ENCODE results near the gene TMEM69. TPM values are rescaled to one million over a fixed set of nuclear protein-coding genes. Genes with fewer than 3 reads are reported as not detected.

The TMEM69 gene
- total and polyA plus RNA-seq, 2 of the 13 experiments (the other 11 are each of a cell fraction or from before 2014, with no cell fraction given): 25.4 to 135 TPM

- FAIRE-seq: no peak
- no peak for ATAC-seq
- intact Hi-C loops (cut with micrococcal nuclease; ENCODE audit: unreplicated experiment): no loop called here
These were observed 10.2 kb upstream of the TMEM69 start for GRCh38 chr1:45677751-45678245.

GRCh38 chr1:45678489-45678888 is 9.5 kb upstream of the TMEM69 start:
- Histone ChIP-seq H3K9me3 (ENCODE audit: low read length) (no peaks in the 10 kb centered on the region), H3K27me3 (ENCODE audit: control insufficient read depth in 1 of 2, insufficient read depth in 2 of 2, low read length in 2 of 2) (no peaks in the 10 kb centered on the region), H3K4me1 (ENCODE audit: insufficient read depth, low read length) (peaks cover 82% of the 10 kb centered on the region), H4K20me1 (ENCODE audit: insufficient read depth, low read length) (peaks cover 94% of the 10 kb centered on the region), H3K36me3 (replicated peaks in 1 of 2; ENCODE audit: control insufficient read depth in 1 of 2, insufficient read depth in 2 of 2, low read length in 2 of 2) (peaks cover 0 to 10% of the 10 kb centered on the region in 2 experiments; a peak in 1 of 5 replicates), H3K9ac (ENCODE audit: insufficient read depth, low read depth, low read length) (no peak overlapping the region), H3K27ac (ENCODE audit: extremely low read length, insufficient read depth, low read length) (no peak overlapping the region), H3K4me2 (ENCODE audit: low read depth, low read length) (no peak overlapping the region), H3K79me2 (ENCODE audit: insufficient read depth, low read length) (peaks cover 97% of the 10 kb centered on the region), H3K4me3 (replicated peaks in 1 of 3; ENCODE audit: insufficient read depth in 1 of 3, low read depth in 2 of 3, low read length in 3 of 3) (no peak overlapping the region), H2AFZ (ENCODE audit: low read length) (no peak overlapping the region)
- intact Hi-C loops (cut with micrococcal nuclease; ENCODE audit: unreplicated experiment): no loop called here
- BruUV-seq (replicated peaks): no TSS peak
- no peak for FAIRE-seq
- no peak for DNase-seq (ENCODE audit: low spot score)
- ATAC-seq: no peak
- TF ChIP-seq ZNF572 (CRISPR knock-in tag; IDR thresholded peaks at IDR 0.05) (no peak), SNAPC2 (CRISPR knock-in tag; IDR thresholded peaks at IDR 0.05) (no peak), ZBTB26 (CRISPR knock-in tag; IDR thresholded peaks at IDR 0.05; ENCODE audit: borderline replicate concordance) (no peak), ZNF205 (CRISPR knock-in tag; IDR thresholded peaks at IDR 0.05) (no peak), SP2 (CRISPR knock-in tag; IDR thresholded peaks at IDR 0.05) (no peak), ZMAT5 (CRISPR knock-in tag; IDR thresholded peaks at IDR 0.05; ENCODE audit: borderline replicate concordance, low read depth) (no peak)
- TF ChIP-seq, protein P1, sequence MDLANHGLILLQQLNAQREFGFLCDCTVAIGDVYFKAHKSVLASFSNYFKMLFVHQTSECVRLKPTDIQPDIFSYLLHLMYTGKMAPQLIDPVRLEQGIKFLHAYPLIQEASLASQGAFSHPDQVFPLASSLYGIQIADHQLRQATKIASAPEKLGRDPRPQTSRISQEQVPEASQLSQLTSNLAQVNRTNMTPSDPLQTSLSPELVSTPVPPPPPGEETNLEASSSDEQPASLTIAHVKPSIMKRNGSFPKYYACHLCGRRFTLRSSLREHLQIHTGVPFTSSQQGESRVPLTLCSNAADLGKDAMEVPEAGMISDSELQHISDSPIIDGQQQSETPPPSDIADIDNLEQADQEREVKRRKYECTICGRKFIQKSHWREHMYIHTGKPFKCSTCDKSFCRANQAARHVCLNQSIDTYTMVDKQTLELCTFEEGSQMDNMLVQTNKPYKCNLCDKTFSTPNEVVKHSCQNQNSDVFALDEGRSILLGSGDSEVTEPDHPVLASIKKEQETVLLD (CRISPR knock-in tag; IDR thresholded peaks at IDR 0.05; ENCODE audit: low read depth): no peak
- TF ChIP-seq, protein P2, sequence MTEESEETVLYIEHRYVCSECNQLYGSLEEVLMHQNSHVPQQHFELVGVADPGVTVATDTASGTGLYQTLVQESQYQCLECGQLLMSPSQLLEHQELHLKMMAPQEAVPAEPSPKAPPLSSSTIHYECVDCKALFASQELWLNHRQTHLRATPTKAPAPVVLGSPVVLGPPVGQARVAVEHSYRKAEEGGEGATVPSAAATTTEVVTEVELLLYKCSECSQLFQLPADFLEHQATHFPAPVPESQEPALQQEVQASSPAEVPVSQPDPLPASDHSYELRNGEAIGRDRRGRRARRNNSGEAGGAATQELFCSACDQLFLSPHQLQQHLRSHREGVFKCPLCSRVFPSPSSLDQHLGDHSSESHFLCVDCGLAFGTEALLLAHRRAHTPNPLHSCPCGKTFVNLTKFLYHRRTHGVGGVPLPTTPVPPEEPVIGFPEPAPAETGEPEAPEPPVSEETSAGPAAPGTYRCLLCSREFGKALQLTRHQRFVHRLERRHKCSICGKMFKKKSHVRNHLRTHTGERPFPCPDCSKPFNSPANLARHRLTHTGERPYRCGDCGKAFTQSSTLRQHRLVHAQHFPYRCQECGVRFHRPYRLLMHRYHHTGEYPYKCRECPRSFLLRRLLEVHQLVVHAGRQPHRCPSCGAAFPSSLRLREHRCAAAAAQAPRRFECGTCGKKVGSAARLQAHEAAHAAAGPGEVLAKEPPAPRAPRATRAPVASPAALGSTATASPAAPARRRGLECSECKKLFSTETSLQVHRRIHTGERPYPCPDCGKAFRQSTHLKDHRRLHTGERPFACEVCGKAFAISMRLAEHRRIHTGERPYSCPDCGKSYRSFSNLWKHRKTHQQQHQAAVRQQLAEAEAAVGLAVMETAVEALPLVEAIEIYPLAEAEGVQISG (CRISPR knock-in tag; IDR thresholded peaks at IDR 0.05): no peak
- in situ Hi-C loops (cut with HindIII; ENCODE audit: extremely low pct_ligation_motif_present, low pct_unique_long_range_greater_than_20kb): no loop called here
- CTCF ChIA-PET (ENCODE audit: low intra/inter-chr PET ratio, low total read pairs): no interaction called here
- POLR2A ChIA-PET: interaction anchor here (0.6 to 1.1 kb wide), 3 partner anchors 9 to 20 kb away, joined by 3 to 4 read pairs (median 4); no protein-coding TSS in a partner anchor

More at GRCh38 chr1:45677751-45678245, 10.2 kb upstream of the TMEM69 start:
- Histone ChIP-seq H3K79me2 (ENCODE audit: insufficient read depth, low read length) (peaks cover 97% of the 10 kb centered on the region), H3K9ac (ENCODE audit: insufficient read depth, low read depth, low read length) (no peak overlapping the region), H3K27me3 (ENCODE audit: control insufficient read depth in 1 of 2, insufficient read depth in 2 of 2, low read length in 2 of 2) (no peaks in the 10 kb centered on the region), H3K4me2 (ENCODE audit: low read depth, low read length) (no peak overlapping the region), H2AFZ (ENCODE audit: low read length) (no peak overlapping the region), H4K20me1 (ENCODE audit: insufficient read depth, low read length) (peaks cover 95% of the 10 kb centered on the region), H3K9me3 (ENCODE audit: low read length) (no peaks in the 10 kb centered on the region), H3K4me3 (replicated peaks in 1 of 3; ENCODE audit: insufficient read depth in 1 of 3, low read depth in 2 of 3, low read length in 3 of 3) (no peak overlapping the region), H3K36me3 (replicated peaks in 1 of 2; ENCODE audit: control insufficient read depth in 1 of 2, insufficient read depth in 2 of 2, low read length in 2 of 2) (peaks cover 0 to 10% of the 10 kb centered on the region in 2 experiments; a peak in 1 of 5 replicates), H3K4me1 (ENCODE audit: insufficient read depth, low read length) (peaks cover 82% of the 10 kb centered on the region), H3K27ac (ENCODE audit: extremely low read length, insufficient read depth, low read length) (no peak overlapping the region)
- ChIA-PET CTCF (ENCODE audit: low intra/inter-chr PET ratio, low total read pairs) (no interaction called here), POLR2A (interaction anchor here (0.6 to 1.1 kb wide), 3 partner anchors 9 to 20 kb away, joined by 3 to 4 read pairs (median 4); no protein-coding TSS in a partner anchor)
- no TSS peak for BruUV-seq (replicated peaks)
- TF ChIP-seq DPF2 (CRISPR knock-in tag; IDR thresholded peaks at IDR 0.05; ENCODE audit: borderline replicate concordance, low read depth) (no peak), CREB1 (IDR thresholded peaks at IDR 0.05) (no peak), CREB1 (CRISPR knock-in tag; IDR thresholded peaks at IDR 0.05) (0 out of 2 replicates have a peak, but pooled peaks have one; percentile 26), U2AF2 (IDR thresholded peaks at IDR 0.05; ENCODE audit: low read depth, low read length) (no peak)
- DNase-seq (ENCODE audit: low spot score): no peak
- 75% methylated on average over 3 of the region's 3 CpGs for WGBS (ENCODE audit: low lambda C conversion rate)
- in situ Hi-C loops (cut with HindIII; ENCODE audit: extremely low pct_ligation_motif_present, low pct_unique_long_range_greater_than_20kb): no loop called here

Measured in HepG2 (cell line).